Fibroblast of villous mesenchyme (primary cell): ENCODE results near the gene ABHD14A. TPM values are rescaled to one million over a fixed set of nuclear protein-coding genes. Genes with fewer than 3 reads are reported as not detected.
A peak's percentile ranks its signal among the peaks of the same experiment; 100 is the strongest.
"Not testable (repeated sequence)": the region's sequence is repeated elsewhere in the genome, so short reads cannot be mapped to it uniquely, and the experiment has no call there.

Experiments
- DNase-seq: peaks from one replicate; pipeline ENCODE4 v3.0.0-alpha.2; 2010; ENCODE audit warnings: low read depth
- H3K4me3 ChIP-seq: 2 replicates; pipeline ENCODE4 v1.5.1; 2011; ENCODE audit warnings: low read depth, mild to moderate bottlenecking, low read length
- CTCF ChIP-seq: IDR thresholded peaks from 2 replicates; pipeline ENCODE4 v1.5.1; 2012; ENCODE audit warnings: low read depth, mild to moderate bottlenecking, low read length; ENCODE audit not compliant: insufficient read depth
- total RNA-seq: library from RNA; depleted of rRNA; stranded (reverse); fragments of >200 nt; gene quantifications from 2 replicates; pipeline ENCODE4 v1.2.3, GENCODE V29; 2012

The ABHD14A gene
- 5.2 and 7.1 TPM in 2 replicates for total RNA-seq

DNA sequence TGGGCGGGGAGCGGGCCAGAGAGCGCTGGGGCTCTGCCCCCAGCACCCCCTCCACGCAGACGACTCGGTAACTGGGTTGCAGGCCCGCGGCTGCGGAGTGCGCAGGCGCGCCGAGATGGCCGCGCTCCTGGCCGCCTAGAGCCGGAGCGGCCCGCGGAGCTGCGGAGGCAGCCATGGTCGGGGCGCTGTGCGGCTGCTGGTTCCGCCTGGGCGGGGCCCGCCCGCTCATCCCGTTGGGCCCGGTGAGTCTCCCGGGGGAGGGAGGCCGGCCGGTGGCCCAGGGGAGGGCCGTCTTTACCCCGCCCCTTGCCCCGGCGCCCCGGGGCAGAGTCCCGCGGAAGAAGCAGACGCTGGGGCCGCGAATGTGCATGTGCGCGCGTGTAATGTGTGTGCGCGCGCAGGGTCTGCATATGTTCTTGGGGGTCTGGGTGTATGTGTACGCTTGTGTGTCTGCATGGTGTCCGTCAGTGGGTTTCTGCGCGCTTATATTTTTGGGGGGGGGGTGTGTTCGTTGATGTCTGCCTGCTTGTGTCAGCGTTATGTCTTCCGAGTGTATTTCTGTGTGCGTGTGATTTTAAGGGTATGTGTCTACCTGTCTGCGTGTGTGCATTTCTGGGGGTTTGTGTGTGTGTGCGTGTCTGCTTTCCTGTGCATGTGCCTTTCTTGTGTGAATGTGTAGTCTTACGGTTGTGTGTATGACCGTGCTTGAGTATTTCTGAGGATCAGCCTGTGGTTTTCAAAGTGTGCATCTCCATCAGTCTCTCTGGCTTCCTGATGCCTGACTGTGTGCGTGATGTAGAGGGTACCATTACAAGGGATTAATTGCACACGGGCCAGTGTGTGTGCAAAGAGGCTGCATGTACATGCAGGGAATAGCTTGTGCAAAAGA is at the start of gene ABHD14A:
Gene ABHD14A (plus strand): TSS at position 102 of the 889 bp plus-strand sequence. CDS start 72 bp downstream, at position 174.
- peak within 1 kb of the TSS; percentile 70 for H3K4me3 ChIP-seq
- DNase-seq, result peak; percentile 61
- TF ChIP-seq CTCF, result no peak

DNA sequence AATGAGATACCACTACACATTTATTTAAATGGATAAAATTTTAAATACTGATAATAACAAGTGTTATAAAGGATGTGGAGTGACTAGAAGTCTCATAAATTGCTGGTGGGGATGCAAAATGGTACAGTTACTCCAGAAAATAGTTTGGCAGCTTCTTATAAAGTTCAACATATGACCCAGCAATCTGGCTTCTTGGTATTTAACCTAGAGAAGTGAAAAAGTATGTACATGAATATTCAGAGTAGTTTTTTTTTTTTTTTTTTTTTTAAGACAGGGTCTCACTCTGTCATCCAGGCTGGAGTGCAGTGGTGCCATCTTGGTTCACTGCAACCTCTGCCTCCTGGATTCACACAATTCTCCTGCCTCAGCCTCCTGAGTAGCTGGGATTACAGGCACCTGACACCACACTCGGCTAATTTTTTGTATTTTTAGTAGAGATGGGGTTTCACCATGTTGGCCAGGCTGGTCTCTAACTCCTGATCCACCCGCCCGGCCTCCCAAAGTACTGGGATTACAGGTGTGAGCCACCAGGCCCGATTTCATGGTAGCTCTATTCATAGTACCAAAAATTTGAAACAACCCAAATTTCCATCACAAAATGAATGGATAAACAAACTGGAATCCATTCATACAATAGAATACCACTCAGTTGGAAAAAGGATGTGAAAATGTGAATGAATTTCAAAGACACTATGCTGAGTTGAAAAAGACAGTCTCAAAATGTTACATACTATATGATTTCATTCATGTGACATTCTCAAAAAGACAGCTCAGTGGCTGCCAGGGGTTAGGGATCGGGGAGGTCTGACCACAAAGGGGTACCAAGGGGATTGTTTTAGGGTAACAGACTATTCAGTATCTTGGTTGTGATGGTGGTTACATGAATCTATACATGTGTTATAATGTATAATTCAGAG is 47.5 kb upstream of the ABHD14A start:
- no peak for TF ChIP-seq CTCF
- no peak overlapping the region for H3K4me3 ChIP-seq

GRCh38 chr3:51928438-51928837 is 46.4 kb upstream of the ABHD14A start:
- TF ChIP-seq CTCF, result no peak
- no peak overlapping the region for H3K4me3 ChIP-seq
- DNase-seq, result no peak

More for the DNA sequence above, 47.5 kb upstream of the ABHD14A start:
- no peak for DNase-seq

GRCh38 chr3:51928981-51929380 is 45.9 kb upstream of the ABHD14A start:
- not testable (repeated sequence) for DNase-seq, H3K4me3 ChIP-seq

GRCh38 chr3:51929420-51930003 is 45.4 kb upstream of the ABHD14A start:
- no peak overlapping the region for H3K4me3 ChIP-seq
- TF ChIP-seq CTCF, result no peak
- DNase-seq, result no peak

DNA sequence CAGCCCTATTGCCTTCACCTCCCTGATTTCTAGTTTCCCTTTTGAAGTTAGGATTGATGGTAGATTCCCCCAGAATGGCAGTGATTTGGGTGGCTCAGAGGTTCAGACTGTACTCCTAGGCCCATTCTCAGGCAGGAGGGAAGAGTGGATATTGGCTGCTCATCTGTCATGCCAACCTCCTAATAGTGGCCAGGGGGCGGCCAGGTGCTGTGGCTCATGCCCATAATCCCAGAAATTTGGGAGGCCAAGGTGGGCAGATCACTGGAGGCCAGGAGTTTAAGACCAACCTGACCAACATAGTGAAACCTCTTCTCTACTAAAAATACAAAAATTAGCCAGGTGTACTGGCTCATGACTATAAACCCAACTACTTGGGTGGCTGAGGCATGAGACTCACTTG is 44.4 kb upstream of the ABHD14A start:
- no peak for DNase-seq
- no peak overlapping the region for H3K4me3 ChIP-seq
- TF ChIP-seq CTCF, result no peak
